Measurements from ENCODE around the gene B3GAT3.

- TF ChIP-seq CTCF (IDR thresholded peaks at IDR 0.05) (peak; percentile 71 to 99 (median 86)), POLR2A (IDR thresholded peaks at IDR 0.05) (peak in 1 of 2 donors; percentile 32)
Observed at GRCh38 chr11:62612366-62613290, 9.2 kb downstream of the B3GAT3 start, which contains the start of the genes EML3 and ROM1.
